ENCODE measurements around the gene BEST3. TPM values are rescaled to one million over a fixed set of nuclear protein-coding genes. Genes with fewer than 3 reads are reported as not detected.

BEST3 gene
- polyA plus RNA-seq, 1 donor from 2014 or later: 0.88 TPM

- no peak overlapping the region for H3K4me3 ChIP-seq (ENCODE audit: low read length)
- H4K20me1 ChIP-seq (ENCODE audit: insufficient read depth): no peaks in the 10 kb centered on the region
- no peaks in the 10 kb centered on the region for H3K9me3 ChIP-seq (ENCODE audit: low read length)
- TF ChIP-seq MXI1 (conservative IDR thresholded peaks at IDR 0.05; ENCODE audit: poor library complexity, severe bottlenecking) (no peak), CTCF (IDR thresholded peaks at IDR 0.05; ENCODE audit: poor library complexity, severe bottlenecking) (no peak), RAD21 (conservative IDR thresholded peaks at IDR 0.05) (no peak), REST (IDR thresholded peaks at IDR 0.05; ENCODE audit: borderline replicate concordance) (no peak), SMC3 (conservative IDR thresholded peaks at IDR 0.05; ENCODE audit: poor library complexity) (no peak), EZH2 (IDR thresholded peaks at IDR 0.05; ENCODE audit: borderline replicate concordance, insufficient read depth, low read length, poor library complexity, severe bottlenecking) (no peak), TAF1 (IDR thresholded peaks at IDR 0.05; ENCODE audit: low read depth) (no peak), POLR2AphosphoS5 (IDR thresholded peaks at IDR 0.05) (no peak), EP300 (conservative IDR thresholded peaks at IDR 0.05; ENCODE audit: poor library complexity, severe bottlenecking) (no peak)
- H3K9ac ChIP-seq (ENCODE audit: low read length): no peak overlapping the region
- H3F3A ChIP-seq (ENCODE audit: insufficient read depth, low read length, poor library complexity, severe bottlenecking): no peaks in the 10 kb centered on the region
- no peaks in the 10 kb centered on the region for H3K36me3 ChIP-seq (ENCODE audit: insufficient read depth, low read length)
- no peak overlapping the region for H3K27ac ChIP-seq (ENCODE audit: low read length)
- H3K27me3 ChIP-seq (ENCODE audit: insufficient read depth, low read depth, low read length): no peaks in the 10 kb centered on the region
- H2AFZ ChIP-seq (ENCODE audit: low read depth, low read length): no peak overlapping the region
- no peak overlapping the region for H3K4me2 ChIP-seq (ENCODE audit: low read length)
- H3K9me2 ChIP-seq (ENCODE audit: insufficient read depth, low read length): no peaks in the 10 kb centered on the region
- H3K79me2 ChIP-seq (replicated peaks; ENCODE audit: insufficient read depth, low read length): no peaks in the 10 kb centered on the region
Measured at GRCh38 chr12:69620921-69621320, 78.2 kb downstream of the BEST3 start.

- no peaks in the 10 kb centered on the region for H3K9me3 ChIP-seq (ENCODE audit: low read length)
- H3K9ac ChIP-seq (ENCODE audit: low read length): no peak overlapping the region
- no peak overlapping the region for H3K4me2 ChIP-seq (ENCODE audit: low read length)
- H3K36me3 ChIP-seq (ENCODE audit: insufficient read depth, low read length): no peaks in the 10 kb centered on the region
- no peaks in the 10 kb centered on the region for H3F3A ChIP-seq (ENCODE audit: insufficient read depth, low read length, poor library complexity, severe bottlenecking)
- H3K27ac ChIP-seq (ENCODE audit: low read length): no peak overlapping the region
- TF ChIP-seq SMC3 (conservative IDR thresholded peaks at IDR 0.05; ENCODE audit: poor library complexity): no peak
- TF ChIP-seq RAD21 (conservative IDR thresholded peaks at IDR 0.05): no peak
- no peak for TF ChIP-seq POLR2AphosphoS5 (IDR thresholded peaks at IDR 0.05)
- TF ChIP-seq CTCF (IDR thresholded peaks at IDR 0.05; ENCODE audit: poor library complexity, severe bottlenecking): no peak
- no peak for TF ChIP-seq EZH2 (IDR thresholded peaks at IDR 0.05; ENCODE audit: borderline replicate concordance, insufficient read depth, low read length, poor library complexity, severe bottlenecking)
- TF ChIP-seq EP300 (conservative IDR thresholded peaks at IDR 0.05; ENCODE audit: poor library complexity, severe bottlenecking): no peak
- TF ChIP-seq REST (IDR thresholded peaks at IDR 0.05; ENCODE audit: borderline replicate concordance): no peak
- no peak for TF ChIP-seq MXI1 (conservative IDR thresholded peaks at IDR 0.05; ENCODE audit: poor library complexity, severe bottlenecking)
- TF ChIP-seq TAF1 (IDR thresholded peaks at IDR 0.05; ENCODE audit: low read depth): no peak
- no peaks in the 10 kb centered on the region for H3K27me3 ChIP-seq (ENCODE audit: insufficient read depth, low read depth, low read length)
- H2AFZ ChIP-seq (ENCODE audit: low read depth, low read length): no peak overlapping the region
- H4K20me1 ChIP-seq (ENCODE audit: insufficient read depth): no peaks in the 10 kb centered on the region
- H3K79me2 ChIP-seq (replicated peaks; ENCODE audit: insufficient read depth, low read length): no peaks in the 10 kb centered on the region
- no peaks in the 10 kb centered on the region for H3K9me2 ChIP-seq (ENCODE audit: insufficient read depth, low read length)
- H3K4me3 ChIP-seq (ENCODE audit: low read length): no peak overlapping the region
Measured at GRCh38 chr12:69620077-69620476, 79.0 kb downstream of the BEST3 start.

Data from neural cell (in vitro differentiated cells).